EH (cell line): Measurements from ENCODE around the gene DRAM2.
A peak's percentile ranks its signal among the peaks of the same experiment; 100 is the strongest.
"Not testable (repeated sequence)": the region's sequence is repeated elsewhere in the genome, so short reads cannot be mapped to it uniquely, and the experiment has no call there.

ENCODE experiments used
- DNase-seq: peaks from one replicate; pipeline ENCODE4 v3.0.0-alpha.2; 2015; ENCODE audit warnings: low read depth

Gene DRAM2

GRCh38 chr1:111142356-111142975 lies 2.6 kb upstream of the DRAM2 start:
- no peak for DNase-seq

- DNase-seq, result no peak
Measured at GRCh38 chr1:111141245-111142220, 1.6 kb upstream of the DRAM2 start.

GRCh38 chr1:111140680-111140967 lies 731 bp upstream of the DRAM2 start:
- peak; percentile 74 for DNase-seq

- DNase-seq, result peak; percentile 67
Measured at GRCh38 chr1:111139324-111139955, 453 bp downstream of the DRAM2 start.

- DNase-seq, result no peak
Measured at GRCh38 chr1:111133866-111134265, 6.0 kb downstream of the DRAM2 start.

- DNase-seq, result no peak
Measured at GRCh38 chr1:111131693-111132092, 8.2 kb downstream of the DRAM2 start.

GRCh38 chr1:111129376-111129775 lies 10.5 kb downstream of the DRAM2 start:
- DNase-seq, result no peak

GRCh38 chr1:111127923-111128643 lies 11.8 kb downstream of the DRAM2 start:
- DNase-seq, result no peak

- no peak for DNase-seq
Measured at GRCh38 chr1:111126354-111126753, 13.5 kb downstream of the DRAM2 start.

- no peak for DNase-seq
Measured at GRCh38 chr1:111116496-111116895, 23.4 kb downstream of the DRAM2 start.

GRCh38 chr1:111110197-111110899 lies 29.5 kb downstream of the DRAM2 start:
- DNase-seq, result peak; percentile 81

- no peak for DNase-seq
Measured at GRCh38 chr1:111104981-111105380, 34.9 kb downstream of the DRAM2 start.

GRCh38 chr1:111101854-111102642 lies 37.8 kb downstream of the DRAM2 start:
- DNase-seq, result no peak

- DNase-seq, result no peak
Measured at GRCh38 chr1:111099289-111099688, 40.6 kb downstream of the DRAM2 start.

- peak; percentile 14 for DNase-seq
Measured at GRCh38 chr1:111097356-111098099, 42.4 kb downstream of the DRAM2 start.

GRCh38 chr1:111095421-111095820 lies 44.5 kb downstream of the DRAM2 start:
- DNase-seq, result not testable (repeated sequence)

- DNase-seq, result no peak
Measured at GRCh38 chr1:111089638-111090037, 50.3 kb downstream of the DRAM2 start.

- DNase-seq, result no peak
Measured at GRCh38 chr1:111085676-111086075, 54.2 kb downstream of the DRAM2 start.

- no peak for DNase-seq
Measured at GRCh38 chr1:111084999-111085398, 54.9 kb downstream of the DRAM2 start.
